ENCODE data around the gene CSPG4. TPM values are rescaled to one million over a fixed set of nuclear protein-coding genes. Genes with fewer than 3 reads are reported as not detected.

CSPG4 gene
- total and polyA plus RNA-seq, 2 of the 4 experiments (the other 2 are of a cell fraction): 12.4 to 28.4 TPM

- Histone ChIP-seq H3K9me1 (ENCODE audit: insufficient read depth, low read length) (peaks cover 13% of the 10 kb centered on the region), H3K4me2 (ENCODE audit: low read depth, low read length) (no peak overlapping the region), H2AK5ac (ENCODE audit: low read depth, low read length) (peak overlapping the region; percentile 72), H2BK120ac (ENCODE audit: low read depth, low read length) (no peak overlapping the region), H3K18ac (ENCODE audit: low read depth, low read length) (no peak overlapping the region), H3K23ac (ENCODE audit: low read depth, low read length) (no peak overlapping the region), H2BK5ac (ENCODE audit: low read depth, low read length, poor library complexity, severe bottlenecking) (no peak overlapping the region), H3K79me1 (ENCODE audit: low read depth in 1 of 2, low read length in 2 of 2) (no peaks in the 10 kb centered on the region; a peak in 1 of 4 replicates), H3K4ac (ENCODE audit: low read depth, low read length) (no peak overlapping the region), H4K5ac (ENCODE audit: low read depth, low read length) (no peak overlapping the region), H3K56ac (ENCODE audit: extremely low read depth, insufficient read depth, low read length) (no peak overlapping the region), H3K9me3 (ENCODE audit: control insufficient read depth, insufficient read depth, low read length) (no peaks in the 10 kb centered on the region), H3K27ac (ENCODE audit: insufficient read depth, low read length) (no peak overlapping the region), H2AFZ (replicated peaks; ENCODE audit: low read length, poor library complexity) (no peak overlapping the region), H3K14ac (replicated peaks; ENCODE audit: low read depth, low read length) (no peak overlapping the region), H4K8ac (ENCODE audit: low read depth in 2 of 2, low read length in 2 of 2) (no peak overlapping the region), H3K27me3 (ENCODE audit: control insufficient read depth, insufficient read depth, low read length) (no peaks in the 10 kb centered on the region), H4K91ac (ENCODE audit: insufficient read depth, low read depth, low read length) (no peak overlapping the region), H2BK20ac (ENCODE audit: low read depth, low read length) (no peak overlapping the region), H3K9ac (ENCODE audit: low read depth, low read length) (no peak overlapping the region), H2AK9ac (replicated peaks; ENCODE audit: low read depth, low read length, poor library complexity) (no peak overlapping the region), H3K4me1 (ENCODE audit: control insufficient read depth, insufficient read depth, low read length) (peaks cover 21% of the 10 kb centered on the region), H4K20me1 (ENCODE audit: insufficient read depth, low read length) (peaks cover 5% of the 10 kb centered on the region; the same call in 1 of the 2 replicates), H3K4me3 (ENCODE audit: insufficient read depth, low read depth, low read length) (no peak overlapping the region), H2BK15ac (ENCODE audit: low read depth, low read length) (no peak overlapping the region), H3K36me3 (ENCODE audit: control insufficient read depth, insufficient read depth, low read length) (no peaks in the 10 kb centered on the region)
- ChIA-PET CTCF (no interaction called here), POLR2A (ENCODE audit: unreplicated experiment) (no interaction called here)
- ATAC-seq (ENCODE audit: low read depth) (no peak), DNase-seq (no peak)
- intact Hi-C loops (cut with micrococcal nuclease): no loop called here
- TF ChIP-seq MAZ (IDR thresholded peaks at IDR 0.05; ENCODE audit: borderline replicate concordance, low read depth, low read length) (no peak), CEBPB (IDR thresholded peaks at IDR 0.05; ENCODE audit: low read depth, low read length) (no peak), RCOR1 (IDR thresholded peaks at IDR 0.05; ENCODE audit: insufficient replicate concordance, low read length) (no peak), CHD1 (IDR thresholded peaks at IDR 0.05; ENCODE audit: low read depth, low read length) (no peak), FOS (IDR thresholded peaks at IDR 0.05; ENCODE audit: low read depth, low read length) (no peak), NFE2L2 (IDR thresholded peaks at IDR 0.05; ENCODE audit: low read depth, low read length) (no peak), MAFK (IDR thresholded peaks at IDR 0.05; ENCODE audit: low read depth, low read length) (no peak), SMC3 (IDR thresholded peaks at IDR 0.05; ENCODE audit: low read depth, low read length) (no peak), RAD21 (IDR thresholded peaks at IDR 0.05; ENCODE audit: low read length) (no peak), RFX5 (IDR thresholded peaks at IDR 0.05; ENCODE audit: low read depth, low read length) (no peak), POLR2A (IDR thresholded peaks at IDR 0.05; ENCODE audit: low read depth, low read length) (no peak), BHLHE40 (IDR thresholded peaks at IDR 0.05; ENCODE audit: low read depth, low read length) (no peak), MXI1 (IDR thresholded peaks at IDR 0.05; ENCODE audit: borderline replicate concordance, low read depth, low read length) (no peak)
- TF ChIP-seq, protein P1, sequence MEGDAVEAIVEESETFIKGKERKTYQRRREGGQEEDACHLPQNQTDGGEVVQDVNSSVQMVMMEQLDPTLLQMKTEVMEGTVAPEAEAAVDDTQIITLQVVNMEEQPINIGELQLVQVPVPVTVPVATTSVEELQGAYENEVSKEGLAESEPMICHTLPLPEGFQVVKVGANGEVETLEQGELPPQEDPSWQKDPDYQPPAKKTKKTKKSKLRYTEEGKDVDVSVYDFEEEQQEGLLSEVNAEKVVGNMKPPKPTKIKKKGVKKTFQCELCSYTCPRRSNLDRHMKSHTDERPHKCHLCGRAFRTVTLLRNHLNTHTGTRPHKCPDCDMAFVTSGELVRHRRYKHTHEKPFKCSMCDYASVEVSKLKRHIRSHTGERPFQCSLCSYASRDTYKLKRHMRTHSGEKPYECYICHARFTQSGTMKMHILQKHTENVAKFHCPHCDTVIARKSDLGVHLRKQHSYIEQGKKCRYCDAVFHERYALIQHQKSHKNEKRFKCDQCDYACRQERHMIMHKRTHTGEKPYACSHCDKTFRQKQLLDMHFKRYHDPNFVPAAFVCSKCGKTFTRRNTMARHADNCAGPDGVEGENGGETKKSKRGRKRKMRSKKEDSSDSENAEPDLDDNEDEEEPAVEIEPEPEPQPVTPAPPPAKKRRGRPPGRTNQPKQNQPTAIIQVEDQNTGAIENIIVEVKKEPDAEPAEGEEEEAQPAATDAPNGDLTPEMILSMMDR (conservative IDR thresholded peaks at IDR 0.05; ENCODE audit: low read depth, low read length): no peak
- TF ChIP-seq, protein P2, sequence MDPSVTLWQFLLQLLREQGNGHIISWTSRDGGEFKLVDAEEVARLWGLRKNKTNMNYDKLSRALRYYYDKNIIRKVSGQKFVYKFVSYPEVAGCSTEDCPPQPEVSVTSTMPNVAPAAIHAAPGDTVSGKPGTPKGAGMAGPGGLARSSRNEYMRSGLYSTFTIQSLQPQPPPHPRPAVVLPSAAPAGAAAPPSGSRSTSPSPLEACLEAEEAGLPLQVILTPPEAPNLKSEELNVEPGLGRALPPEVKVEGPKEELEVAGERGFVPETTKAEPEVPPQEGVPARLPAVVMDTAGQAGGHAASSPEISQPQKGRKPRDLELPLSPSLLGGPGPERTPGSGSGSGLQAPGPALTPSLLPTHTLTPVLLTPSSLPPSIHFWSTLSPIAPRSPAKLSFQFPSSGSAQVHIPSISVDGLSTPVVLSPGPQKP (IDR thresholded peaks at IDR 0.05; ENCODE audit: borderline replicate concordance, low read depth, low read length): no peak
- TF ChIP-seq, protein P3, sequence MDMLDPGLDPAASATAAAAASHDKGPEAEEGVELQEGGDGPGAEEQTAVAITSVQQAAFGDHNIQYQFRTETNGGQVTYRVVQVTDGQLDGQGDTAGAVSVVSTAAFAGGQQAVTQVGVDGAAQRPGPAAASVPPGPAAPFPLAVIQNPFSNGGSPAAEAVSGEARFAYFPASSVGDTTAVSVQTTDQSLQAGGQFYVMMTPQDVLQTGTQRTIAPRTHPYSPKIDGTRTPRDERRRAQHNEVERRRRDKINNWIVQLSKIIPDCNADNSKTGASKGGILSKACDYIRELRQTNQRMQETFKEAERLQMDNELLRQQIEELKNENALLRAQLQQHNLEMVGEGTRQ (IDR thresholded peaks at IDR 0.05; ENCODE audit: low read depth, low read length): no peak
- WGBS, 2 experiments (ENCODE audit: extremely low coverage in 2 of 2, insufficient read length in 1 of 2): 100% methylated on average over 5 of the region's 12 CpGs; no CpG with 5 or more reads in 1 of the 2 experiments
- in situ Hi-C loops (cut with MboI; ENCODE audit: low sequenced_read_pairs): loop anchor here (10.0 kb wide), 1 partner anchor 57 kb away; no protein-coding TSS in a partner anchor
- dilution Hi-C loops (cut with HindIII; ENCODE audit: low sequenced_read_pairs, unreplicated experiment): no loop called here
- no TSS peak for BruUV-seq (replicated peaks)
These were observed 8.9 kb upstream of the CSPG4 start for GRCh38 chr15:75721480-75721922.

All from IMR-90 (cell line).